ENCODE data around the gene HCAR2.
"Not testable (repeated sequence)": the region's sequence is repeated elsewhere in the genome, so short reads cannot be mapped to it uniquely, and the experiment has no call there.

Gene HCAR2

DNA sequence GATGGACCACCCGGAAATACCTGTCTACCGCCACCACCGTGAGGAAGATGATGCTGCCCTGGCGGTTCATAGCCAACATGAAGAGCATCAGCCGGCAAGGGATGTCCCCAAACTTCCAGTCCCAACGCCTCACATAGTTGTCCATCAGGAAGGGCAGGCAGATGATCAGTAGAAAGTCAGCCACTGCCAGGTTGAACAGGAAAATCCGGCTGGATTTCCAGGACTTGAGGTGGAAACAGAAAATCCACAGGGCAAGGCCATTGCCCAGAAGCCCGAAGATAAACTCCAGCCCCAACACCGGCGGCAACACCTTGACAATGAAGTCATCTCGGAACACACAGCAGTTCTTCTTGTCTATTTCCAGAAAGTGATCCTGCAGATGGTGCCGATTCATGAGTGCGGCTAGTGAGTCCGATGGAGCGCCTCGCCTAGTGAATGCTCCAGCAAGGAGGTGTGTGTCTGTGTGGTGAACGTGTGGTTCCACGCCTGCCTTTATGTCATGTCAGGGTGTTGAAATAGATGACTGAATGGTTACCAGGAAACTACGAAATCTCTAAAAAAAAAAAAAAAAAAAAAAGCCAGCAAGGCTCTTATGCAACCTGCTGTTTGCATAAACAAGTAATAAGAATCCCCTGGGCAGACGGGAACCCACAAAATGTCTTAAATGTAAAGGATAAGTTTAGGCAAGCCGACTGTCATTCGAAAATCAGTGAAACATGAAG is at the start of gene HCAR2:
TSS of gene HCAR2 (minus strand) at position 468 of the 722 bp plus-strand sequence. CDS start at position 394, 74 bp downstream.
- not testable (repeated sequence) for DNase-seq

GRCh38 chr12:122752464-122753318 is 49.5 kb upstream of the HCAR2 start, which contains the start of gene DENR:
TSS of gene DENR (plus strand) at chr12:122752824. CDS start at chr12:122753702, 878 bp downstream.
- DNase-seq, result peak; percentile 96

GRCh38 chr12:122750781-122751515 is 47.8 kb upstream of the HCAR2 start:
- DNase-seq, result not testable (repeated sequence)

GRCh38 chr12:122749569-122750332 is 46.6 kb upstream of the HCAR2 start:
- no peak for DNase-seq

- no peak for DNase-seq
These were observed 44.3 kb upstream of the HCAR2 start for GRCh38 chr12:122747224-122748135.

DNA sequence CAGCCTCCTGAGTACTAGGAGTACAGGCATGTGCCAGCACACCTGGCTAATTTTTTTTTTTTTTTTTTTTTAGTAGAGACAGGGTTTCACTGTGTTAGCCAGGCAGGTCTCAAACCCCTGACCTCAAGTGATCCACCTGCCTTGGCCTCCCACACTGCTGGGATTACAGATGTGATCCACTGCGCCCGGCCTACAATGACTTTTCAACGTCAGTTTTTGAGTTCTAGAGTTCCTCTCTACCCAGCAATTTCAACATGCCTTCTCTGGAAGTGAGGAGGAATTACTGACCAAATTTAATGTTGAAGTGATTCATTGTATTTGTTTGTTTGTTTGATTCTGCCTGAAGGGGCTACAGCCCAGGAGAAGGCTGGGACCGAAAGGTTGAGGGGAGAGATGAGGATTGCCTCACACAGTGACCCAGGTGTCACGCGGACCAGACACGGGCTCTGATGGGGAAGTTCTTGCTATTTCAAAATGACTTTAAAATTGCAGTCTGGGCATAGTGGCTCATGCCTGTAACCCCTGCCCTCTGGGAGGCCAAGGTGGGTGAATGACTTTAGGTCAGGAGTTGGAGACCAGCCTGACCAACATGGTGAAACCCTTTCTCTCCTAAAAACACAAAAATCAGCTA is 40.9 kb upstream of the HCAR2 start:
- DNase-seq, result no peak

GRCh38 chr12:122740351-122740750 is 37.2 kb upstream of the HCAR2 start:
- no peak for DNase-seq

DNA sequence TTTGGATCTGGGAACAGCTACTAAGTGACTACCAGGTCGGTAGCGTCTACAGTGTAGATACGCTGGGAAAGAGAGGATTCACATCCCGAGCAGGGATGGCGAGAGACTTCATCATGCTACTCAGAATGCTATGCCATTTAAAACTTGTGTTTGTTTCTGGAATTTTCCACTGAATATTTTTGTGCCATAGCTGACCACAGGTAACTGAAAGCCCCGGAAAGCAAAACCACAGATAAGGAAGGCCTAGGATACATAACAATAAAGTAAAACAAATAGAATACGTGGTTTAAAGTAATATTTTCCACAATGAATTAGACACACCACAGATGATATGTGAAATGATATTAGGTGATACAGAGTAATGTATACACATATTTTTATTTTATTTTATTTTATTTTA is 35.4 kb upstream of the HCAR2 start:
- DNase-seq, result no peak

GRCh38 chr12:122732611-122733010 is 29.5 kb upstream of the HCAR2 start:
- no peak for DNase-seq

GRCh38 chr12:122732170-122732569 is 29.0 kb upstream of the HCAR2 start:
- no peak for DNase-seq

- DNase-seq, result no peak
These were observed 27.3 kb upstream of the HCAR2 start, which contains the start of gene HCAR1 for GRCh38 chr12:122730215-122731014. TSS of gene HCAR1 (minus strand) at chr12:122730844. CDS start at chr12:122730339, 505 bp downstream.

DNA sequence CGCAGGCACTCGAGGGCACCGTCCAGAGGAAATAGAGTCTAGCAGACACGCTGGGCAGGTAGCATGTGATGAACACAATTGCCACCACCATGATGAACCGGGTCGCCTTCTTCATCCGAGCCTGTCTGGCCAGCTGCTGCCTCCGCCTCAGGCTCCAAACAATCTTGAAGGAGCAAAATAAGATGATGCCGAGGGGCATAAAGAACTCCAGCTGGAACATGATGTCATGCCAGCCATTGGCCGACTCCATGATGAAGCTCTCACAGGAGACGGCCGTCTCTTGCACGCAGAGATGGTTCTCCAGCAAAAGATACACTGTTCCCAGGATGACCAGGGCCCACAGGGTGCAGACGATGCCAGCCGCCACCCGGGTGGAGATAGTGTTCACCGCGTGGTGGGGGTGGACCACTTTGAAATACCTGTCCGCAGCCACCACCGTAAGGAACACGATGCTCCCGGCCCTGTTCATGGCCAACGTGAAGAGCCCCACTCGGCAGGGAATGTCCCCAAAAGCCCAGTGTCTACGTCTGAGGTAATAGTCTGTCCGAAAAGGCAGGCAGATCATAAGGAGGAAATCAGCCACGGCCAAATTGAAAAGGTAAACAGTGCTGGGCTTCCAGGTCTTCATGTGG is 26.5 kb upstream of the HCAR2 start:
- no peak for DNase-seq

- no peak for DNase-seq
These were observed 23.0 kb upstream of the HCAR2 start for GRCh38 chr12:122726080-122726558.

- no peak for DNase-seq
These were observed 22.4 kb upstream of the HCAR2 start for GRCh38 chr12:122725452-122726079.

DNA sequence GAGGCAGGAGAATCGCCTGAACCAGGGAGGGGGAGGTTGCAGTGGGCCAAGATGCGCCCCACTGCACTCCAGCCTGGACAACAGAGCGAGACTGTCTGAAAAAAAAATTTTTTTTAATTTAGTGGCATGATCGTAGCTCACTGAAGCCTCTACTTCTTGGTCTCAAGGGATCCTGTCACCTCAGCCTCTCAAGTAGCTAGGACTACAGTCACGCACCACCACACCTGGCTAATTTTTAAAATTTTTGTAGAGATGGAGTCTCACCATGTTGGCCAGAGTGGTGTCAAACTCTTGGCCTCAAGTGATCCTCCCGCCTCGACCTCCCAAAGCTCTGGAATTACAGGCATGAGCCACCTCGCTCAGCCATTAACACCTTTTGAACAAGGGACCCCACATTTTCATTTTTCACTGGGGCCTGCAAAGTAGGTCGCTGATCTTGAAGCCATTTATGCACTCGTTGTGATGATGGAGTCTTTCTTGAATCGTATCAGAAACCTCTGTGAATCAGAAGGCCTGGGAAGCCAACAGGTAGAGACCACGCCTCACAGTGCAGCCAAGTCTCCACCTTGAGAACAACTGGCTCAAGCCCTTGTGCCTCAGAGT is 21.6 kb upstream of the HCAR2 start:
- DNase-seq, result no peak

DNA sequence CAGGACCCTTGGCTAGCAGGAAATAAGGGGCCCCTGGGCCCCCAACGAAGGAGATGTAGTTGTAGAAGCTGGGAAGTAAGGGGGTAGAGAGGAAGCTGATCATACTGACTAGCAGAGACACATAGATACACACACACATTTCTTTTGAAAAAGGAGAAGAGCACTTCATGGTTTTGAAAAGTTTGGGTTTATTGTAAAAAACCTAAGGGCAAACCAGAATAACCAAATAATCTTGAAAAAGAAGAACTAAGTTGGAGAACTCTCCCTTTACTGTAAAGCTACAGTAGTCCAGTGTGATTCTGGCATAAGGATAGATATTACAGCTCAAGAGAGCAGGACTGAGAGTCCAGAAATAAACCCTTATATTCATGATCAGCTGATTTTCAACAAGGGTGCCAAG is 19.2 kb upstream of the HCAR2 start:
- no peak for DNase-seq

- DNase-seq, result no peak
These were observed 17.9 kb upstream of the HCAR2 start for GRCh38 chr12:122721057-122721545.

GRCh38 chr12:122716658-122717057 is 13.5 kb upstream of the HCAR2 start, which contains the start of gene HCAR3:
TSS of gene HCAR3 (minus strand) at chr12:122716811. CDS start at chr12:122716737, 74 bp downstream.
- DNase-seq, result not testable (repeated sequence)
